A673 (cell line): ENCODE results near the gene PHETA2. TPM values are rescaled to one million over a fixed set of nuclear protein-coding genes. Genes with fewer than 3 reads are reported as not detected.

Experiments
- total RNA-seq: library from RNA; stranded (reverse); gene quantifications from 2 replicates; pipeline ENCODE4 v1.2.3, GENCODE V29; 2021

The PHETA2 gene
- total RNA-seq, 1 experiment from 2014 or later, result 0.97 TPM

Other genes with a start within 250 kb of the PHETA2 start
- gene SREBF2, start 241.1 kb upstream of the PHETA2 start, total RNA-seq, result 141 and 162 TPM in 2 replicates
- 1.4 and 1.8 TPM in 2 replicates for gene SHISA8, start 159.2 kb upstream of the PHETA2 start, total RNA-seq
- gene TNFRSF13C, start 147.4 kb upstream of the PHETA2 start, total RNA-seq, result 6.6 and 8.0 TPM in 2 replicates
- gene CENPM, start 127.1 kb upstream of the PHETA2 start, total RNA-seq, result 62.1 and 67.2 TPM in 2 replicates
- 3.6 and 4.6 TPM in 2 replicates for gene SEPTIN3, start 104.8 kb upstream of the PHETA2 start, total RNA-seq
- gene WBP2NL, start 75.5 kb upstream of the PHETA2 start, total RNA-seq, result 0.24 TPM in 1 of 2 replicates, not detected in the other
- 17.7 and 18.4 TPM in 2 replicates for gene NAGA, start 3.4 kb upstream of the PHETA2 start, total RNA-seq
- 61.8 and 62.6 TPM in 2 replicates for gene SMDT1, start 5.5 kb downstream of the PHETA2 start, total RNA-seq
- 138 and 166 TPM in 2 replicates for gene NDUFA6, start 16.5 kb downstream of the PHETA2 start, total RNA-seq
- gene CYP2D6, start 56.6 kb downstream of the PHETA2 start, total RNA-seq, result 2.4 and 2.8 TPM in 2 replicates
- gene TCF20, start 196.4 kb downstream of the PHETA2 start, total RNA-seq, result 69.3 and 77.8 TPM in 2 replicates